ENCODE results near the gene NCMAP.

DNA sequence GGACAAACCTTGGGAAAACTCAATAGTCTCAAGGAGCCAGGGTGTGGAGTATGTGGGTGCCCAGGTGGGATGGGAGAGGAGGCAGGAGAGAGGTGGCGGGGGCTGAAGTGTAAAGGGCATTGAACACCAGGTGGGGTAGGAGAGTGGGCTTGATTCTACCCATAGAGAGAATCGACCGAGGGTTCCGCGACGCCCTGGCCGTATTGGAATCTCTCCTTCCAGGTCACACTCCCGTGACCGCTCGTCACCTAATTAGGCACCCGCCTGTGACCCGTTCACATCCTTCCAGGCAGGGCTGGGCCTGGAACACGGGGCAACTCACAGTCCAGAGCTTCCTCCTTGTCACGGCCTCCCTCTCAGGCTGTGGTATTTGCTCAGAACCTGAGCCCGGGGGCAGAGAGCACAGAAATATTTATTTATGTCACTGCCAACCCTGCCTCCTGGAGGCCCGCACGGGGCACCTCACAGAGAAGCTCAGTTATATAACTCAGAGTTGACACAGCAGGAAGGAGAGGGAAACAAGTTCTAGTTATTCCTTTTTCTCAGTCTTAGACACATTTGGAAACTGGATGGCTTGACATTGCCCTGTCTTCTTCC is 12.0 kb downstream of the NCMAP start:
- TF ChIP-seq, protein P1, sequence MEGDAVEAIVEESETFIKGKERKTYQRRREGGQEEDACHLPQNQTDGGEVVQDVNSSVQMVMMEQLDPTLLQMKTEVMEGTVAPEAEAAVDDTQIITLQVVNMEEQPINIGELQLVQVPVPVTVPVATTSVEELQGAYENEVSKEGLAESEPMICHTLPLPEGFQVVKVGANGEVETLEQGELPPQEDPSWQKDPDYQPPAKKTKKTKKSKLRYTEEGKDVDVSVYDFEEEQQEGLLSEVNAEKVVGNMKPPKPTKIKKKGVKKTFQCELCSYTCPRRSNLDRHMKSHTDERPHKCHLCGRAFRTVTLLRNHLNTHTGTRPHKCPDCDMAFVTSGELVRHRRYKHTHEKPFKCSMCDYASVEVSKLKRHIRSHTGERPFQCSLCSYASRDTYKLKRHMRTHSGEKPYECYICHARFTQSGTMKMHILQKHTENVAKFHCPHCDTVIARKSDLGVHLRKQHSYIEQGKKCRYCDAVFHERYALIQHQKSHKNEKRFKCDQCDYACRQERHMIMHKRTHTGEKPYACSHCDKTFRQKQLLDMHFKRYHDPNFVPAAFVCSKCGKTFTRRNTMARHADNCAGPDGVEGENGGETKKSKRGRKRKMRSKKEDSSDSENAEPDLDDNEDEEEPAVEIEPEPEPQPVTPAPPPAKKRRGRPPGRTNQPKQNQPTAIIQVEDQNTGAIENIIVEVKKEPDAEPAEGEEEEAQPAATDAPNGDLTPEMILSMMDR (conservative IDR thresholded peaks at IDR 0.05; ENCODE audit: low read depth, low read length), result no peak
- TF ChIP-seq, protein P2, sequence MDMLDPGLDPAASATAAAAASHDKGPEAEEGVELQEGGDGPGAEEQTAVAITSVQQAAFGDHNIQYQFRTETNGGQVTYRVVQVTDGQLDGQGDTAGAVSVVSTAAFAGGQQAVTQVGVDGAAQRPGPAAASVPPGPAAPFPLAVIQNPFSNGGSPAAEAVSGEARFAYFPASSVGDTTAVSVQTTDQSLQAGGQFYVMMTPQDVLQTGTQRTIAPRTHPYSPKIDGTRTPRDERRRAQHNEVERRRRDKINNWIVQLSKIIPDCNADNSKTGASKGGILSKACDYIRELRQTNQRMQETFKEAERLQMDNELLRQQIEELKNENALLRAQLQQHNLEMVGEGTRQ (IDR thresholded peaks at IDR 0.05; ENCODE audit: low read depth, low read length), result no peak
- TF ChIP-seq CHD1 (IDR thresholded peaks at IDR 0.05; ENCODE audit: low read depth, low read length) (no peak), POLR2A (IDR thresholded peaks at IDR 0.05; ENCODE audit: low read depth, low read length) (no peak), NFE2L2 (IDR thresholded peaks at IDR 0.05; ENCODE audit: low read depth, low read length) (no peak), CEBPB (IDR thresholded peaks at IDR 0.05; ENCODE audit: low read depth, low read length) (no peak), MAZ (IDR thresholded peaks at IDR 0.05; ENCODE audit: borderline replicate concordance, low read depth, low read length) (no peak)
- TF ChIP-seq, protein P3, sequence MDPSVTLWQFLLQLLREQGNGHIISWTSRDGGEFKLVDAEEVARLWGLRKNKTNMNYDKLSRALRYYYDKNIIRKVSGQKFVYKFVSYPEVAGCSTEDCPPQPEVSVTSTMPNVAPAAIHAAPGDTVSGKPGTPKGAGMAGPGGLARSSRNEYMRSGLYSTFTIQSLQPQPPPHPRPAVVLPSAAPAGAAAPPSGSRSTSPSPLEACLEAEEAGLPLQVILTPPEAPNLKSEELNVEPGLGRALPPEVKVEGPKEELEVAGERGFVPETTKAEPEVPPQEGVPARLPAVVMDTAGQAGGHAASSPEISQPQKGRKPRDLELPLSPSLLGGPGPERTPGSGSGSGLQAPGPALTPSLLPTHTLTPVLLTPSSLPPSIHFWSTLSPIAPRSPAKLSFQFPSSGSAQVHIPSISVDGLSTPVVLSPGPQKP (IDR thresholded peaks at IDR 0.05; ENCODE audit: borderline replicate concordance, low read depth, low read length), result no peak
